NCI-H510A (cell line): ENCODE measurements around the gene ACSL3.
A peak's percentile ranks its signal among the peaks of the same experiment; 100 is the strongest.
"Not testable (repeated sequence)": the region's sequence is repeated elsewhere in the genome, so short reads cannot be mapped to it uniquely, and the experiment has no call there.

Source experiments
- DNase-seq: peaks from one replicate; lab custom pipeline; 2025; lab: John Stamatoyannopoulos, UW

The ACSL3 gene

DNA sequence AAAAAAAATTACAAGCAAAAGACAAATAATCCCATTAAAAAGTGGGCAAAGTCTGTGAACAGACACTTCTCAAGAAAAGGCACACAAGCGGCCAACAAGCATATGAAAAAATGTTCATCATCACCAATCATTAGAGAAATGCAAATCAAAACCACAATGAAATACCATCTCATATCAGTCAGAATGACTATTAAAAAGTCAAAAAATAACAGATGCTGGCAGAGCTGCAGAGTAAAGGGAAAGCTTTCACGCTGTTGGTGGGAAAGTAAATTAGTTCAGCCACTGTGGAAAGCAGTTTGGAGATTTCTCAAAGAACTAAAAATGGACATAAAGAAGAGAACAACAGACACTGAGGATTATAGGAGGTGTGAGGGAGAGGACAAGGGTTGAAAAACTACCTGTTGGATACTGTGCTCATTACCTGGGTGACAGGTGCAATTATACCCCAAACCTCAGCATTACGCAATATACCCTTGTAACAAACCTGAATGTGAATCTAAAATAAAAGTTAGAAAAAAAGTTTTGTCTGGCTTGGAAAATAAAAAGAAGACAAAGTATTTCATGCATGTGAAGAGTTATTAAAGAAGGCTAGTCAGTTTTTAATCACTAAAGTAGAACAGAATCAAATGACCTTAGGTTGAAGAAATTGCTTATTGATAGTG, 8.7 kb upstream of the ACSL3 start:
- no peak for DNase-seq

- no peak for DNase-seq
Measured at GRCh38 chr2:222854773-222855700, 5.8 kb upstream of the ACSL3 start.

GRCh38 chr2:222859786-222860612, 837 bp upstream of the ACSL3 start:
- DNase-seq = peak; percentile 19

- no peak for DNase-seq
Measured at GRCh38 chr2:222861411-222862105, 722 bp downstream of the ACSL3 start.

GRCh38 chr2:222862106-222862908, 1.5 kb downstream of the ACSL3 start:
- no peak for DNase-seq

- no peak for DNase-seq
Measured at GRCh38 chr2:222862909-222863544, 2.2 kb downstream of the ACSL3 start.

DNA sequence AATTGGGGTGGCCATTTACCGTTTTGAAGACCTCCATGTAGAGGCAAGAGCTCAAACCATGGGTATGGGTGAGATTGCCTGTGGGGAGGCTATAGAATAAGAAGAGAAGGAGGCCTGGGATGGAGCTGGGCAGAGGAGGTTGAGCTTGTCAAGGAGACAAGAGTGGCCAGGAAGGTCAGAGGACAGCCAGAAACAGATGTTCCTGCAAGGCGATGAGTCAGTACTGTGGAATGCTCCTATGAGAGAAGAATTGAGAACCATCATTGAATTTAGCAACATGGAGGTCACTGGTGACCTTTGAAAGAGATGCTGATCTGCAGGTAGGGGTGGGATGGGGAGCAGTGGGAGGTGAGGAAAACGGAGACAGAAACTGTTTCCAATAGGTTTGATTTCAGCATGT, 3.5 kb downstream of the ACSL3 start:
- no peak for DNase-seq

DNA sequence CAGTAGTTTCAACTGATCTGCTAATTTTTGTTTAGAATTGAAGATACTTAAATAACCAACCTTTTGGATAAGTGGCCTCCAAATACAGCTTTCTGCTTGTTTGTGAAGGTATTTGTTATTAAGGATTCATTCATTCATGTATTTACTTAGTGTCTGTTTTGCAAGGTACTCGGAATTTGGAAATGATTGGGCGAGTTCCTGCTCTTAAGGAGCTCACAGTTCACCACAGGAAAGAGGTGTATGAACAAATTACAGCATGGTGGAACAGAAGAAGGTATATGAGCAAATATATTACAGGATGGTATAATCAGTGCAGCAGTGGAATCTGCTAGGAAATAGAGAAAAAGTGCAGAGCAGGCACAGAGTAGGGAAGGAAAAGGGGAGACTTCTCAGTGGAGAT, 4.5 kb downstream of the ACSL3 start:
- DNase-seq = no peak

DNA sequence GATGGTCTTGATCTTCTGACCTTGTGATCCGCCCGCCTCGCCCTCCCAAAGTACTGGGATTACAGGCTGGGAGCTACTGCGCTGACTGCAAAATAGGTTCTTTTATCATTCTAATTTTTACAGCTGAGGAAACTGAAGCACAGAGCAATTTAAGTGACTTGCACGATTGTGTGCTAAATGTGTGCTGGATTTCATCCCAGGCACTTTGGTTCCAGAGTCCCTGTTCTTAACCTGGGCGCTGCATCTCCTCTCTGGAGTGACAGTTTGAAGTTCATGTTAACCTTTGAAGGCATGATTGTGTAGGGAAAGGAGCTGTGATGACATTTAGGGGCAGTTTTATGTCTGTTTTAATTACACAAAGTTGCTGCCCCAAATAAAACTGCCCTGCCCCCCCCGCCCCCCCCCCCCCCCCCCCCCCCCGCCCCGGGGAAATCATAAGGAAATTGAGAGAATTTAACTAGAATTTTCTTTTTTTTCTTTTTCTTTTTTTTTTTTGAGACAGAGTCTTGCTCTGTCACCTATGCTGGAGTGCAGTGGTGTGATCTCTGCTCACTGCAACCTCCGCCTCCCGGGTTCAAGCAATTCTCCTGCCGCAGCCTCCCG, 5.6 kb downstream of the ACSL3 start:
- DNase-seq = no peak

DNA sequence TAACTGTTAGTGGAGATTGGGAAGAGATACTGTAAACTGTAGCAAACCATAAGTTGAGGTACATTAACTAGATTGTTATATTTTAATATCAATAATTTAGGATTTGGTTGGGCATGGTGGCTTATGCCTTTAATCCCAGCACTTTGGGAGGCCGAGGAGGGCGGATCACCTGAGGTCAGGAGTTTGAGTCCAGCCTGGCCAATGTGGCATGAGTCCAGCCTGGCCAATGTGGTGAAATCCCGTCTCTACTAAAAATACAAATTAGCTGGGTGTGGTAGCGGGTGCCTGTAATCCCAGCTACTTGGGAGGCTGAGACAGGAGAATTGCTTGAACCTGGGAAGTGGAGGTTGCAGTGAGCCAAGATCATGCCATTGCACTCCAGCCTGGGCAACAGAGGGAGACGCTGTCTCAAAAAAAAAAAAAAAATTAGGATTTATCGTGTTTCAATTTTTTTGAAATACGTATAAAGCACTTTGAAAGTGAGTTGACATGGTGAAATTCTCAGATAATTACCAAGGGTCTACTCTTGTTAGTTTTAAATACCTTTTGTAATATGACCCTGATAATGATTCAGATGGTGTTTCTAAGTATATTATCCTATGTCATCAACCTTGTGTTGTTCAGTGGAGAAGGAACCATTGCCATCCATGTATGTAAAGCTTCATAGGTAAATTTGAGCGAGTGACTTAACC, 7.9 kb downstream of the ACSL3 start:
- not testable (repeated sequence) for DNase-seq

- no peak for DNase-seq
Measured at GRCh38 chr2:222869252-222869560, 8.4 kb downstream of the ACSL3 start.

DNA sequence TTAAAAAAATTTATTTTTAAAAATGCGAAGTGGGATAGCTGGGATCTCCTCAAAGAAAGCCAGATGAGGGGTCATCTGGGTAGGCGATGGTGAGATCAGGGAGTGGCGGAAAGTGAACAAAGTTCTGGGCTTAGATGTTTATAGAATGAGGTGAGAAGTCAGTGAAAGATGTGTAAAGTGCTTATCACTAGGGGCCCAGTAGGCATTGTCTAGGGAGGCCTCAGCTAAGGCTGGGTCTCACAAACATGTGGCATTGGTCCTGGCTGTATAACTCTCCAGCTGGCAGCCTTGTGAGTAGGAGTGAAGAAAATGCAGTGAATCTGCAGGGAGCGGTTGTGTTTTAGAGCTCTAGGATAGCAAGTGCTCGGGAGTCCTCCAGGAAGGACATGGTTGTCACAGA, 10.5 kb downstream of the ACSL3 start:
- no peak for DNase-seq

GRCh38 chr2:222872551-222872950, 11.7 kb downstream of the ACSL3 start:
- DNase-seq = no peak

- no peak for DNase-seq
Measured at GRCh38 chr2:222875482-222875881, 14.6 kb downstream of the ACSL3 start.

DNA sequence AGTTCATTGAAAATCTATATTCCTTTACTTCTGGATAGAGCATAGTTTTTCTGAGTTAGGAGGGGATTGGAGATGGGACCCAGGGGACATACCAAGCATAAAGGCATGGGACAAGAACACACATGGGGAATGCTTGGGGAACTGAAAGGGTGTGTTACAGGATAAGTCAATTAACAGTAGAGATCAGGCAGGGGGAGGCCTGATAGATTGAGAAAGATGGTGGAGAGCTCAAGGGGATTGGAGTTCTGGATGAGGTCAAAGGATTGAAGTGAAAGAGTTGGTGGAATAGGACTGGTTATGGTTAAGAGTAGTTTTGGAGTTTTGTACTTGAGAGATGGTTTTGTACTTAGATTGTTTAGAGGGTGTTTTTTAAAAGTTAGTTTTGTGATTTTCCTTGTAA, 16.1 kb downstream of the ACSL3 start:
- no peak for DNase-seq

- DNase-seq = no peak
Measured at GRCh38 chr2:222877556-222878300, 16.9 kb downstream of the ACSL3 start.

DNA sequence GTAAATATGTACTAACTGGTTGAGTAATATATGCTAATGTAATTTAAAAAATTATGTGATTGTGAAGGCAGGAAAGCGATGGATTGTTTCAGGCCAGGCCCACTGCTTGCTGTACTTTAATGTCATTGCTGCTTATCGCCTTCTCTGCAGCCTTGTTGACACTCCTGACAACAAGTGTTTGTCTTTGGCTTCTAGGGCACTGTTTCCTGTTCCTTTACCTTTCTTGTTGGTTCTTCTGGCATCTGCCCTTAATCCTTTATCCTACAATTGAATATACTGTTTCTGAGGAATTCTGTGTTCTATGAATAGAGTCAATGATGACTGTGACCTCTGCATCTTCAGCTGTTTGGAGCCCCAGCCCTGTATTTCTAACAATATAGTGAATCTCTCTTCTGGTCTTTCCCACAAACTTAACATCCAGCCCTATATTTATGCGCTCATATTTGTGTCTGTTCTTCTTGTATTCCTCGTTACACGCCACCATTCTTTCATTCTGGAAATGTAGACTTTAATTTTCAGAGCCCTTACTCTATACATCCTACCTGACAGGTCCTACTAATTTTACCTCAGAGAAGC, 17.6 kb downstream of the ACSL3 start:
- no peak for DNase-seq

DNA sequence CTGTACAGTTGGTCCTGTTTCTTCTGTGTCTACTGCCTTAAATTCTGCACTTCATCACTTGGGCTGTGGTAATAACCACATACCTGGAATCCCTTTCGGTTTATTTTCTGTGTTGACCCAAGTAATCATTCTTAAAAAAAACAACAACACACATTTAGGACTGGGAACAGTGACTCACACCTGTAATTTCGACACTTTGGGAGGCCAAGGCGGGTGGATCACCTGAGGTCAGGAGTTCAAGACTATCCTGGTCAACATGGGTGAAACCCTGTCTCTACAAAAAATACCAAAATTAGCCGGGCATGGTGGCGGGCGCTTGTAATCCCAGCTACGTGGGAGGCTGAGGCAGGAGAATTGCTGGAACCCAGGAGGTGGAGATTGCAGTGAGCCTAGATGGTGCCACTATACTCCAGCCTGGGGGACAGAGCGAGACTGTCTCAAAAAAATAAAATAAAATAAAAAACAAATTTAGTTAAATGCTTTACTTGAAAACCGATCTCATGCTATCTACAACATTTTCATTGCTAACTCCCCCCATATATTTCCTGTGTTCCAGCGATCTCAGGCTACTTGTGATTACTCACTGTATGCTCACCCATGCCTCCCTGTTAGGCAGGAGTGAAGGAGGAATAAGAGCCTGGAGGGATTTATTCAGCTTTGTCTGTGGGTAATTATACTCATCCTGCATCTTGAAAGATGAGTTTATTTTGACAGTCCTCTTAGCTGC, 18.2 kb downstream of the ACSL3 start:
- DNase-seq = no peak
